ENCODE data around the gene PNPLA7.
"Not testable (repeated sequence)": the region's sequence is repeated elsewhere in the genome, so short reads cannot be mapped to it uniquely, and the experiment has no call there.

Gene PNPLA7

DNA sequence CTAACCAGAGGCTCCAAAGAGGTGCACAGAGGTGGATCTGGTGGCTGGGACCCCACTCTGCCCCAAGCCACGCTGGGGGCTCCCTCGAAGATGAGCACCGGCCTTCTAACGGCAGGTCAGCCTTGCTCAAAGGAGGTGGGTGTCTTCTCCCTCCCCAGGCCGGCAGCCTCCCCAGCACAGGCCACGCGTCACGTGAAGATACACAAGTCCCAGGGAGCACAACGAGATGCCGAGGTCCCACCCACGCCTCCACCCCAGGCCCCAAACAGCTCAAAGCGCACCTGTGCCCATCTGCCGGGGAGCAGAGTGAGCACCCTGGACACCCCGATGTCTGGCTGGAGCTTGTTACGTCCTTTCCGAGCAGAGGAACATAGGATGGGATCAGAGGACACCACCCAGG is 12.1 kb downstream of the PNPLA7 start:
- Histone ChIP-seq H3K36me3 (ENCODE audit: insufficient read depth, low read length) (no peaks in the 10 kb centered on the region), H3K9me3 (ENCODE audit: low read depth, low read length) (no peaks in the 10 kb centered on the region), H3K9ac (ENCODE audit: insufficient read length) (no peak overlapping the region), H3K27ac (no peak overlapping the region), H3K4me3 (no peak overlapping the region)
- DNase-seq (ENCODE audit: low read depth, low spot score): no peak
- TF ChIP-seq POLR2AphosphoS5 (IDR thresholded peaks at IDR 0.05; ENCODE audit: borderline replicate concordance, low read depth, low read length): no peak
- TF ChIP-seq FOXP2 (optimal IDR thresholded peaks at IDR 0.05; ENCODE audit: control extremely low read depth, extremely low read length, insufficient read depth): no peak
- no peak for TF ChIP-seq EZH2 (IDR thresholded peaks at IDR 0.05)

- not testable (repeated sequence) for H3K36me3 ChIP-seq (ENCODE audit: insufficient read depth, low read length); H3K9me3 ChIP-seq (ENCODE audit: low read depth, low read length); H3K4me3 ChIP-seq; H3K9ac ChIP-seq (ENCODE audit: insufficient read length); DNase-seq (ENCODE audit: low read depth, low spot score); H3K27ac ChIP-seq
These were observed 13.5 kb downstream of the PNPLA7 start for GRCh38 chr9:137536594-137537131.

GRCh38 chr9:137535120-137535428 is 15.1 kb downstream of the PNPLA7 start:
- DNase-seq (ENCODE audit: low read depth, low spot score): no peak
- Histone ChIP-seq H3K27ac (no peak overlapping the region), H3K9me3 (ENCODE audit: low read depth, low read length) (no peaks in the 10 kb centered on the region), H3K4me3 (no peak overlapping the region), H3K36me3 (ENCODE audit: insufficient read depth, low read length) (no peaks in the 10 kb centered on the region), H3K9ac (ENCODE audit: insufficient read length) (peak overlapping the region; percentile 63)
- TF ChIP-seq POLR2AphosphoS5 (IDR thresholded peaks at IDR 0.05; ENCODE audit: borderline replicate concordance, low read depth, low read length): no peak
- TF ChIP-seq EZH2 (IDR thresholded peaks at IDR 0.05): no peak
- no peak for TF ChIP-seq FOXP2 (optimal IDR thresholded peaks at IDR 0.05; ENCODE audit: control extremely low read depth, extremely low read length, insufficient read depth)

DNA sequence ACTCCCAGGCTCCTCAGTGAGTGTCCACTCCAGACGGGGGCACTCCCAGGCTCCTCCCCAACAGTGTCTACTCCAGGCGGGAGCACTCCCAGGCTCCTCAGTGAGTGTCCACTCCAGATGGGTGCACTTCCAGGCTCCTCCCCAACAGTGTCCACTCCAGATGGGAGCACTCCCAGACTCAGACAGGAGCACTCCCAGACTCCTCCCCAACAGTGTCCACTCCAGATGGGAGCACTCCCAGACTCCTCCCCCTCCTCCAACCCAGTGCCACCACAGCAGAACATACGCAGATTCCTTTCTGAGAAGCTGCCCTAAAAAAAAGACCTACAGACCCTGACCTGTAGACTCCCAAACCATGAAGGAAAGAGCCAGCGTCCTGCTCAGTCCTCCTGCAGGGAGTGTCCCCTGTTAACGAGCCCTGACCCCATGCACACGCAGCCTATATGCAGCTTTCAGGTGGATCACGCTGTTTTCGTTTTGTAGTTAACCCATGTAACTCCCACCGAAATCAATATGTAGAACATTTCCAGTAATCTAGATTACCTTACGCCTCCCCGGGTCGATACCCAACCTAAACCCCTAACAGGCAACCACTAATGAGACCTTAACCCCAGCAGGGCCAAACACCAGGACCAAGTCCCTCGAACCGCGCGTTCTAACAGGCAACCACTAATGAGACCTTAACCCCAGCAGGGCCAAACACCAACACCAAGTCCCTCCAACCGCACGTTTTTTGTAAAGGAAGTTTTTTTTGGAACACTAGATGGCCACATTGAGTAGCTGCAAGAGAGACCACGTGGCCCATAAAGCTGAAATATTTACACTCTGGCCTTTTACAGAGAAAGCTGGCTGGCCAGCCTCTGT is 15.7 kb downstream of the PNPLA7 start:
- peak; percentile 18 for DNase-seq (ENCODE audit: low read depth, low spot score)
- Histone ChIP-seq H3K9me3 (ENCODE audit: low read depth, low read length) (no peaks in the 10 kb centered on the region), H3K36me3 (ENCODE audit: insufficient read depth, low read length) (no peaks in the 10 kb centered on the region), H3K27ac (no peak overlapping the region), H3K4me3 (no peak overlapping the region), H3K9ac (ENCODE audit: insufficient read length) (peak overlapping the region; percentile 63)
- TF ChIP-seq POLR2AphosphoS5 (IDR thresholded peaks at IDR 0.05; ENCODE audit: borderline replicate concordance, low read depth, low read length): no peak
- no peak for TF ChIP-seq EZH2 (IDR thresholded peaks at IDR 0.05)
- no peak for TF ChIP-seq FOXP2 (optimal IDR thresholded peaks at IDR 0.05; ENCODE audit: control extremely low read depth, extremely low read length, insufficient read depth)

- not testable (repeated sequence) for H3K9ac ChIP-seq (ENCODE audit: insufficient read length); DNase-seq (ENCODE audit: low read depth, low spot score); H3K9me3 ChIP-seq (ENCODE audit: low read depth, low read length); H3K4me3 ChIP-seq; H3K27ac ChIP-seq; H3K36me3 ChIP-seq (ENCODE audit: insufficient read depth, low read length)
These were observed 17.2 kb downstream of the PNPLA7 start for GRCh38 chr9:137532891-137533468.

DNA sequence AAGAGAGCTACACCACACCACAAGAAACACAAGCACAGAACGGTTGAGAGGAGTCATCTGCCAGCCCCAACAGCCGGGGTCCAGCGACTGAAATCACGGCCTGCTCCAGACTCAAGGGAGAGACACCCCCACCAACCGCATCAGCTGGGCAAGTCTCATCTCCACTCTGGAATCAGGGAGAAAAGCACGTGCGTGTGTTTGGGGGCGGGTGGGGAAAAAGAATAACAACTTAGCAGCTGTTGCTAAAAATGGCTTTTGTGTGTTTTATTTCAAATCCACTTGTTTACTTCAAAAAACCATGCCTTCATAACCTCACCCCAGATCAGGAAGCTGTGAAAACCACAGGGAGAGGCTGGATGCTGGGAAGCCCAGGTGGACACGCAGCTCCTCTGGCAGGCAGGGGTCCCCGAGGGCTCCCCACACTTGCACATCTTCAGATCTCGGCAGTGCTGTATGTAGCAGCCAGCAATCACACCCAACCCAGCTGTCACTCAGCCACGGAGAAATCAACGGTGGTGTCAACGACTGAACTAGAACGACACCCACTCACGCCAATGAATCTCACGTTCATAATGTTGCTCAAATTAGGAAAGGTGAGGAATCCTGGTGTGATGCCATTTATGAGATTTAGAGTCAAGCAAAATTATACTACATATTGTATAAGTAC is 19.0 kb downstream of the PNPLA7 start:
- H3K4me3 ChIP-seq: no peak overlapping the region
- no peak for DNase-seq (ENCODE audit: low read depth, low spot score)
- no peak overlapping the region for H3K9ac ChIP-seq (ENCODE audit: insufficient read length)
- no peaks in the 10 kb centered on the region for H3K36me3 ChIP-seq (ENCODE audit: insufficient read depth, low read length)
- no peak for TF ChIP-seq FOXP2 (optimal IDR thresholded peaks at IDR 0.05; ENCODE audit: control extremely low read depth, extremely low read length, insufficient read depth)
- no peak for TF ChIP-seq POLR2AphosphoS5 (IDR thresholded peaks at IDR 0.05; ENCODE audit: borderline replicate concordance, low read depth, low read length)
- TF ChIP-seq EZH2 (IDR thresholded peaks at IDR 0.05): no peak
- H3K27ac ChIP-seq: no peak overlapping the region; the same call in 1 of the 2 replicates
- no peaks in the 10 kb centered on the region for H3K9me3 ChIP-seq (ENCODE audit: low read depth, low read length)

DNA sequence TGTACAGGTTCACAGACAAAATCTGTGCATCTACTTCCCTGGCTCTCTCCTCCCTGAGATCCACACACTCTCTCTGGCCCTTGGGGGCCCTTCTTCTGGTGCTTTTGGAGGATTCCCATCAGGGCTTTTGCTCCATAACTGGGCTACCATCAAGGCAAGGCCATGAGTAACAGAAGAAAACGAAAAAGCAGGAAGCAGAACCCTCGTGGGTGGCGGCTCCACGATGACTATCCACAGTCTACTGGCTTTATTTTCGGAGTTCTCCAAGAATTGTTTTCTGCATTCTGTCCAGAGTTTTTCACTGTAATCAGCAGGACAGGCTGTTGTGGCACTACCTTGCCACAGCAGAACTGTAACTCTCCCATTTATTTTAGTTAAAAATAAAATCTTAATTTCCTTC is 19.9 kb downstream of the PNPLA7 start:
- no peak for DNase-seq (ENCODE audit: low read depth, low spot score)
- TF ChIP-seq POLR2AphosphoS5 (IDR thresholded peaks at IDR 0.05; ENCODE audit: borderline replicate concordance, low read depth, low read length): no peak
- no peak for TF ChIP-seq FOXP2 (optimal IDR thresholded peaks at IDR 0.05; ENCODE audit: control extremely low read depth, extremely low read length, insufficient read depth)
- TF ChIP-seq EZH2 (IDR thresholded peaks at IDR 0.05): no peak
- Histone ChIP-seq H3K9ac (ENCODE audit: insufficient read length) (no peak overlapping the region), H3K4me3 (no peak overlapping the region), H3K9me3 (ENCODE audit: low read depth, low read length) (no peaks in the 10 kb centered on the region), H3K36me3 (ENCODE audit: insufficient read depth, low read length) (no peaks in the 10 kb centered on the region), H3K27ac (no peak overlapping the region)

GRCh38 chr9:137524981-137525317 is 25.3 kb downstream of the PNPLA7 start:
- H3K4me3 ChIP-seq: no peak overlapping the region
- no peaks in the 10 kb centered on the region for H3K9me3 ChIP-seq (ENCODE audit: low read depth, low read length)
- no peak for DNase-seq (ENCODE audit: low read depth, low spot score)
- no peak overlapping the region for H3K9ac ChIP-seq (ENCODE audit: insufficient read length)
- TF ChIP-seq EZH2 (IDR thresholded peaks at IDR 0.05) (no peak), FOXP2 (optimal IDR thresholded peaks at IDR 0.05; ENCODE audit: control extremely low read depth, extremely low read length, insufficient read depth) (no peak), POLR2AphosphoS5 (IDR thresholded peaks at IDR 0.05; ENCODE audit: borderline replicate concordance, low read depth, low read length) (no peak)
- no peaks in the 10 kb centered on the region for H3K36me3 ChIP-seq (ENCODE audit: insufficient read depth, low read length)
- H3K27ac ChIP-seq: no peak overlapping the region

Measured in SK-N-MC (cell line).